Parathyroid adenoma (tissue), 2 donors: Measurements from ENCODE around the gene SKP1.
A peak's percentile ranks its signal among the peaks of the same experiment; 100 is the strongest.
"Not testable (repeated sequence)": the region's sequence is repeated elsewhere in the genome, so short reads cannot be mapped to it uniquely, and the experiment has no call there.

ENCODE experiments used
- H2AFZ ChIP-seq: fragments of 300-600 bp; sonication (generic); one replicate; pipeline ENCODE4 v1.7.0; 2017; ENCODE audit warnings: antibody characterized with exemption, mild to moderate bottlenecking
- H3K27ac ChIP-seq: fragments of 300-600 bp; sonication (generic); one replicate; pipeline ENCODE4 v1.7.0; 2017
- H3K27me3 ChIP-seq: fragments of 300-600 bp; sonication (generic); one replicate; pipeline ENCODE4 v1.7.0; 2017; ENCODE audit warnings: low read length; ENCODE audit not compliant: control insufficient read depth, insufficient read depth
- H3K36me3 ChIP-seq: fragments of 300-600 bp; sonication (generic); one replicate; pipeline ENCODE4 v1.7.0; 2017; ENCODE audit warnings: low read length; ENCODE audit not compliant: control insufficient read depth, insufficient read depth
- H3K4me1 ChIP-seq: fragments of 300-600 bp; sonication (generic); one replicate; pipeline ENCODE4 v1.7.0; 2017; ENCODE audit warnings: control low read depth
- H3K4me2 ChIP-seq: fragments of 300-600 bp; sonication (generic); one replicate; pipeline ENCODE4 v1.7.0; 2017; ENCODE audit warnings: low read length
- H3K4me3 ChIP-seq: fragments of 300-600 bp; sonication (generic); one replicate; pipeline ENCODE4 v1.7.0; 2017; ENCODE audit warnings: low read depth, low read length
- H3K79me2 ChIP-seq: fragments of 300-600 bp; sonication (generic); one replicate; pipeline ENCODE4 v1.7.0; 2017; ENCODE audit warnings: control low read depth
- H3K9ac ChIP-seq: fragments of 300-600 bp; sonication (generic); one replicate; pipeline ENCODE4 v1.7.0; 2017; ENCODE audit warnings: mild to moderate bottlenecking
- H3K9me3 ChIP-seq: fragments of 300-600 bp; sonication (generic); one replicate; pipeline ENCODE4 v1.7.0; 2017; ENCODE audit warnings: low read length; ENCODE audit not compliant: control insufficient read depth
- TF ChIP-seq, protein P1 (sequence below): fragments of 300-600 bp; sonication (generic); IDR thresholded peaks from one replicate; pipeline ENCODE4 v1.7.0; 2017; ENCODE audit warnings: antibody characterized with exemption, mild to moderate bottlenecking
- donor health status: primary hyperparathyroidism.

The SKP1 gene

DNA sequence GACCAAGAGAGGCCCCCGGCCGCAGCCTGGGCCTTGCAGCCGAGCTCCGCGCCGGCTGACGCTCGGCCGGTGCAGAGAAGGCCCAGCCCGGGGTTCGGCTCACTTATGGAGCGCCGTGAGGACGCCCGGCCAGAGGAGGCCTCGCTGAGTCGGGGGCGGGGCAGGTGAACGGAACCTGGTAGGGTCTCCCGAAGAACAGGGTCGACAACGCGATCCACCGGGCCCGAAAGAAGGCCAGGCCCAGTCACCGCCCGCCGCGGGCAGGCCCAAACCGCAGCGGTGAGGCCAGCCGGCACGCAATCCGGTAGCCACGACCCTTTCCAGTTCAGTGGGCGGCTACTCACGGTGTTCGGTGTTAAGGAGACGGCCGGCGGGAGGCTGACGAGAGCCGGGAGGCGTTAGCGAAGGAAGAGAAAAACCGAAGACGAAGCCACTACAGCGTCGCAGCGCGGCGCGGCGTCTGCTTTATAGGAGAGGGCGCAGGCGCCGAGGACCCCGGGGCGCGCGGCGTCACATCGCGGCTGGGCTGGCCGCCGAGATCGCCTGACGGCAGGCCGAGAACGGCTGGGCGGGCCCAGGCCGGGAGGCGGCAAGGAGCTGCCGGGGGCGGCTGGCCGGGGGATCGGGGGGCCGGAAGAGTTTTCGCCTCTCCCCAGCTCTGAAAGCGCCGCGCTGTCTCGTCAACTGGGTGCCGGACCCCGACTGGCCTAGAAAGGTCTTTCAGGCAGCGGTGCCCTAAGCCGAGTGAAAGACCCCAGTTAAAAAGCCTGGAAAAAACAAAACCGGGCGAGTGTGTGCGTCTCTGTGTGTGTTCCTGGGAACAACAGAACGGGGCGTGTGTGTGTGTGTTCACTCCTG is at the start of gene SKP1:
SKP1 (minus strand) TSS at position 440 of the 858 bp plus-strand sequence. CDS start 2,928 bp downstream, outside the sequence.
- H2AFZ ChIP-seq, result peak within 1 kb of the TSS; percentile 94
- H3K36me3 ChIP-seq, result no peaks in the 10 kb centered on the region
- H3K27me3 ChIP-seq, result no peaks in the 10 kb centered on the region
- peak within 1 kb of the TSS; percentile 99 for H3K27ac ChIP-seq
- H3K4me1 ChIP-seq, result peaks cover 4% of the 10 kb centered on the region
- TF ChIP-seq, protein P1, sequence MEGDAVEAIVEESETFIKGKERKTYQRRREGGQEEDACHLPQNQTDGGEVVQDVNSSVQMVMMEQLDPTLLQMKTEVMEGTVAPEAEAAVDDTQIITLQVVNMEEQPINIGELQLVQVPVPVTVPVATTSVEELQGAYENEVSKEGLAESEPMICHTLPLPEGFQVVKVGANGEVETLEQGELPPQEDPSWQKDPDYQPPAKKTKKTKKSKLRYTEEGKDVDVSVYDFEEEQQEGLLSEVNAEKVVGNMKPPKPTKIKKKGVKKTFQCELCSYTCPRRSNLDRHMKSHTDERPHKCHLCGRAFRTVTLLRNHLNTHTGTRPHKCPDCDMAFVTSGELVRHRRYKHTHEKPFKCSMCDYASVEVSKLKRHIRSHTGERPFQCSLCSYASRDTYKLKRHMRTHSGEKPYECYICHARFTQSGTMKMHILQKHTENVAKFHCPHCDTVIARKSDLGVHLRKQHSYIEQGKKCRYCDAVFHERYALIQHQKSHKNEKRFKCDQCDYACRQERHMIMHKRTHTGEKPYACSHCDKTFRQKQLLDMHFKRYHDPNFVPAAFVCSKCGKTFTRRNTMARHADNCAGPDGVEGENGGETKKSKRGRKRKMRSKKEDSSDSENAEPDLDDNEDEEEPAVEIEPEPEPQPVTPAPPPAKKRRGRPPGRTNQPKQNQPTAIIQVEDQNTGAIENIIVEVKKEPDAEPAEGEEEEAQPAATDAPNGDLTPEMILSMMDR, result no peak
- H3K4me3 ChIP-seq, result peak within 1 kb of the TSS; percentile 95
- H3K9ac ChIP-seq, result peak within 1 kb of the TSS; percentile 91
- peak within 1 kb of the TSS; percentile 83 for H3K4me2 ChIP-seq
- H3K79me2 ChIP-seq, result peaks cover 18% of the 10 kb centered on the region
- no peaks in the 10 kb centered on the region for H3K9me3 ChIP-seq

DNA sequence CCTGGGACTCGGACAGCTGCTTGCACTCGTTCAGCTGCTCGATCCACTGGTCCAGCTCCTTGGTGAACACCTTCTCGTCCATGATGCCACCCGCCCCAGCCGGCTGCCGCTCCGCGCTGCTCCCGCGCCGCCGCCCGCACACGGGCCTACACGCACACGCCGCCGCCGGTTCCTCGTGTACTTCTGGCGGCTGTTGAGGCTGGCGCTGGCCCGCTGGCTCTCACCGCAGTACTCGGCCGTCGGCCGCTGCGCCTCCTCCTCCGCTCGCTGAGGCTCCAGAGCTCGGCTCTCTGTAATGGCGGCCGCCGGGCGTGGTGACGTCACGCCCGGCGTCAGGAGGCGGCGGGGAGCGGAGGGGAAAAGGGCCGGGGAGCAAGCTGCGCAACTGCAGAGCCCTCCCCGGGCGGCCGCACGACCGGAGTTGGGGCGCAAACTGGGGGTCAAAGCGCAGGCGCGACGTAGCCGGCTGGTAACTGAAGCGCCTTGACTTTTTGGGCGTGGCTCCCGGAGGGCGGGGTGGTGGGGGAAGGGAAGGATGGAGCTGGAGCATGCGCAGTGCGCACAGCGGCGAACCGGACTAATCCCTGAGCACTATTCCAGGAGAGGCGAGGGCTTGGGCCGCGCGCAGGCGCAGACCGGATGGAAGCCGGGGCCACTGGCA is 49.2 kb upstream of the SKP1 start, which contains the start of gene PPP2CA:
PPP2CA (minus strand) TSS at position 294 of the 661 bp plus-strand sequence; CDS start at position 82, 212 bp downstream.
- Histone ChIP-seq H3K4me1 (peaks cover 25% of the 10 kb centered on the region), H3K79me2 (peaks cover 37% of the 10 kb centered on the region), H2AFZ (peak within 1 kb of the TSS; percentile 93), H3K36me3 (no peaks in the 10 kb centered on the region), H3K27me3 (no peaks in the 10 kb centered on the region), H3K27ac (peak within 1 kb of the TSS; percentile 99), H3K4me3 (peak within 1 kb of the TSS; percentile 90), H3K4me2 (peak within 1 kb of the TSS; percentile 98), H3K9me3 (no peaks in the 10 kb centered on the region), H3K9ac (peak within 1 kb of the TSS; percentile 99)
- TF ChIP-seq, protein P1, result no peak

GRCh38 chr5:134224888-134225779 is 48.4 kb upstream of the SKP1 start:
- Histone ChIP-seq H3K4me2 (peak overlapping the region; percentile 79), H2AFZ (peak overlapping the region; percentile 93), H3K27me3 (no peaks in the 10 kb centered on the region), H3K9me3 (no peaks in the 10 kb centered on the region), H3K9ac (peak overlapping the region; percentile 99), H3K4me3 (peak overlapping the region; percentile 90), H3K27ac (peak overlapping the region; percentile 99), H3K79me2 (peaks cover 45% of the 10 kb centered on the region), H3K36me3 (no peaks in the 10 kb centered on the region), H3K4me1 (peaks cover 31% of the 10 kb centered on the region)
- TF ChIP-seq, protein P1, result peak; percentile 51

DNA sequence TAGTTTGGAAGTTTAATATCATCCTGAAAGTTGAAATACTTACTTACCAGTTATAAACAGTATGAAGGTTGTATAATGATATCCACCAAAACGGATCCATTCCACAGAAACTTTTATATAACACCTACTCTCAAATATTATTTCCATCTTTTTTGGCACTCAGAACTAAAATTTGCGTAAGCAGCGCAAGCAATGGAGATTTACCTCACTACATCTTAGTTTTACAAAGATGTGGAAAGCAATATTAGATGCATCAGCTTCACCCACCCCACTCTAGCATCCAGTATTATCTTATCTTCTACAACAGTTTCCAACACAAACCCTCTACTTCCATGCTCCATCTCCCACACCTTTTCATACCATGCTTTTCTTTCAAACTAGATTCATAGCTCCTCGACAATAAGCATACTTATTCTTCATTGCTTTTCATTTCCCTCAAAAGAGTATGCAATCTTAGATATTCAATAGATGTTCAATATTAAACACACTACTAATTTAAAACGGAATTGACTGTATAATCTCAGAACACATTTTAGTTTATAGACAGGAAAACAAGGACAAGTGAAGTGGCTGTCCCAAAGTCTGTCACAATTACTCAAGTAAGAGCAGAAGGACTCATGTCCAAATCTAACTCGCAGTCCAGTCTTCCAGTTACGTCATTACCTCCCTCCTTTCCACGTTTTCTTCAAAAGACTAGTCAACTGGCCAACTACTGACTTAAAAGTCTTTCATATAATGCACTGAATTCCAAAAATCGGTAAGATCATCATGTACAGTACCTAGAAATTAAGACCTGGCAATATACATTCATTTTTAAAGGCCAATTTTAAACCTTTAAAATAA is 46.9 kb upstream of the SKP1 start:
- TF ChIP-seq, protein P1, result no peak
- no peaks in the 10 kb centered on the region for H3K36me3 ChIP-seq
- peak overlapping the region; percentile 99 for H3K27ac ChIP-seq
- H3K9ac ChIP-seq, result no peak overlapping the region
- no peaks in the 10 kb centered on the region for H3K27me3 ChIP-seq
- H3K4me2 ChIP-seq, result peak overlapping the region; percentile 79
- no peaks in the 10 kb centered on the region for H3K9me3 ChIP-seq
- H2AFZ ChIP-seq, result no peak overlapping the region
- H3K79me2 ChIP-seq, result peaks cover 60% of the 10 kb centered on the region
- H3K4me3 ChIP-seq, result peak overlapping the region; percentile 90
- peaks cover 41% of the 10 kb centered on the region for H3K4me1 ChIP-seq

GRCh38 chr5:134221690-134222089 is 44.9 kb upstream of the SKP1 start:
- not testable (repeated sequence) for H3K27ac ChIP-seq
- H3K79me2 ChIP-seq, result peaks cover 69% of the 10 kb centered on the region

More at GRCh38 chr5:134221690-134222089, 44.9 kb upstream of the SKP1 start:
- H3K27me3 ChIP-seq, H3K4me3 ChIP-seq, H3K9ac ChIP-seq, H3K36me3 ChIP-seq, H3K9me3 ChIP-seq, H2AFZ ChIP-seq: not testable (repeated sequence)
- Histone ChIP-seq H3K4me1 (peaks cover 35% of the 10 kb centered on the region), H3K4me2 (peak overlapping the region; percentile 49)
